SJSA1 (cell line): ENCODE measurements around the gene DLL1. TPM values are rescaled to one million over a fixed set of nuclear protein-coding genes. Genes with fewer than 3 reads are reported as not detected.

Experiments
- DNase-seq, 2 experiments: peaks; one replicate each; pipeline ENCODE4 v3.0.0-alpha.2; 2015 to 2020; ENCODE audit warnings: low spot score in 2 of 2, low read depth in 1 of 2
- H3K27ac ChIP-seq: fragments of 250-450 bp; sonication (Bioruptor Pico); 2 replicates; pipeline ENCODE4 v1.5.1; 2020; ENCODE audit warnings: mild to moderate bottlenecking, moderate library complexity
- H3K27me3 ChIP-seq: fragments of 250-450 bp; sonication (Bioruptor Pico); replicated peaks from 2 replicates; pipeline ENCODE4 v1.5.1; 2020; ENCODE audit warnings: mild to moderate bottlenecking, moderate library complexity
- H3K36me3 ChIP-seq: fragments of 250-450 bp; sonication (Bioruptor Pico); 2 replicates; pipeline ENCODE4 v1.5.1; 2020; ENCODE audit warnings: mild to moderate bottlenecking
- H3K4me1 ChIP-seq: fragments of 250-450 bp; sonication (Bioruptor Pico); replicated peaks from 2 replicates; pipeline ENCODE4 v1.6.1; 2021; ENCODE audit warnings: mild to moderate bottlenecking
- H3K4me3 ChIP-seq: fragments of 250-450 bp; sonication (Bioruptor Pico); 2 replicates; pipeline ENCODE4 v1.5.1; 2020; ENCODE audit warnings: mild to moderate bottlenecking
- H3K9me3 ChIP-seq: fragments of 250-450 bp; sonication (Bioruptor Pico); replicated peaks from 2 replicates; pipeline ENCODE4 v1.5.1; 2020; ENCODE audit warnings: mild to moderate bottlenecking
- total RNA-seq: library from RNA; depleted of rRNA; stranded (reverse); fragments of >200 nt; shearing (Covaris generic); gene quantifications from 2 replicates; pipeline ENCODE4 v1.2.3, GENCODE V29; 2014

The DLL1 gene
- total RNA-seq, 1 experiment from 2014 or later = 0.03 TPM

GRCh38 chr6:170283212-170284081 is 7.4 kb downstream of the DLL1 start:
- Histone ChIP-seq H3K36me3 (no peaks in the 10 kb centered on the region), H3K9me3 (no peaks in the 10 kb centered on the region), H3K27me3 (peaks cover 34% of the 10 kb centered on the region), H3K27ac (no peak overlapping the region), H3K4me3 (no peak overlapping the region), H3K4me1 (no peaks in the 10 kb centered on the region)
- no peak for DNase-seq

- H3K9me3 ChIP-seq = no peaks in the 10 kb centered on the region
- H3K4me3 ChIP-seq = no peak overlapping the region
- no peaks in the 10 kb centered on the region for H3K36me3 ChIP-seq
- DNase-seq = no peak
- no peak overlapping the region for H3K27ac ChIP-seq
- H3K27me3 ChIP-seq = peaks cover 27% of the 10 kb centered on the region
- no peaks in the 10 kb centered on the region for H3K4me1 ChIP-seq
Observed at GRCh38 chr6:170282512-170283158, 8.2 kb downstream of the DLL1 start.

- Histone ChIP-seq H3K9me3 (no peaks in the 10 kb centered on the region), H3K4me1 (no peaks in the 10 kb centered on the region), H3K4me3 (no peak overlapping the region), H3K36me3 (no peaks in the 10 kb centered on the region), H3K27ac (no peak overlapping the region), H3K27me3 (peaks cover 20% of the 10 kb centered on the region)
- DNase-seq = no peak
Observed at GRCh38 chr6:170281331-170282292, 9.3 kb downstream of the DLL1 start.

GRCh38 chr6:170280689-170281045 is 10.2 kb downstream of the DLL1 start:
- no peak overlapping the region for H3K4me3 ChIP-seq
- no peaks in the 10 kb centered on the region for H3K36me3 ChIP-seq
- H3K27me3 ChIP-seq = peaks cover 12% of the 10 kb centered on the region
- H3K27ac ChIP-seq = no peak overlapping the region
- H3K4me1 ChIP-seq = no peaks in the 10 kb centered on the region
- H3K9me3 ChIP-seq = no peaks in the 10 kb centered on the region
- no peak for DNase-seq

GRCh38 chr6:170279977-170280688 is 10.7 kb downstream of the DLL1 start:
- no peaks in the 10 kb centered on the region for H3K36me3 ChIP-seq
- no peaks in the 10 kb centered on the region for H3K9me3 ChIP-seq
- no peaks in the 10 kb centered on the region for H3K4me1 ChIP-seq
- no peak for DNase-seq
- no peak overlapping the region for H3K4me3 ChIP-seq
- H3K27ac ChIP-seq = no peak overlapping the region
- peaks cover 9% of the 10 kb centered on the region for H3K27me3 ChIP-seq

GRCh38 chr6:170279426-170279825 is 11.5 kb downstream of the DLL1 start:
- no peaks in the 10 kb centered on the region for H3K9me3 ChIP-seq
- no peaks in the 10 kb centered on the region for H3K4me1 ChIP-seq
- no peak overlapping the region for H3K4me3 ChIP-seq
- no peak overlapping the region for H3K27ac ChIP-seq
- no peaks in the 10 kb centered on the region for H3K36me3 ChIP-seq
- H3K27me3 ChIP-seq = peaks cover 8% of the 10 kb centered on the region
- no peak for DNase-seq

GRCh38 chr6:170278743-170279094 is 12.2 kb downstream of the DLL1 start:
- Histone ChIP-seq H3K4me1 (no peaks in the 10 kb centered on the region), H3K9me3 (no peaks in the 10 kb centered on the region), H3K4me3 (no peak overlapping the region), H3K27me3 (peaks cover 8% of the 10 kb centered on the region), H3K36me3 (no peaks in the 10 kb centered on the region), H3K27ac (no peak overlapping the region)
- DNase-seq = no peak

- Histone ChIP-seq H3K4me3 (no peak overlapping the region), H3K36me3 (no peaks in the 10 kb centered on the region), H3K4me1 (no peaks in the 10 kb centered on the region)
Observed at GRCh38 chr6:170277893-170278742, 12.8 kb downstream of the DLL1 start.

GRCh38 chr6:170276369-170277057 is 14.4 kb downstream of the DLL1 start:
- no peak for DNase-seq
- H3K9me3 ChIP-seq = no peaks in the 10 kb centered on the region
- no peak overlapping the region for H3K4me3 ChIP-seq

More at GRCh38 chr6:170277893-170278742, 12.8 kb downstream of the DLL1 start:
- DNase-seq = no peak
- Histone ChIP-seq H3K27ac (no peak overlapping the region), H3K9me3 (no peaks in the 10 kb centered on the region), H3K27me3 (peaks cover 8% of the 10 kb centered on the region)

GRCh38 chr6:170274713-170275560 is 15.9 kb downstream of the DLL1 start:
- H3K36me3 ChIP-seq = no peaks in the 10 kb centered on the region
- no peak for DNase-seq
- H3K4me3 ChIP-seq = no peak overlapping the region
- H3K27me3 ChIP-seq = peaks cover 8% of the 10 kb centered on the region
- H3K27ac ChIP-seq = no peak overlapping the region
- H3K4me1 ChIP-seq = no peaks in the 10 kb centered on the region
- H3K9me3 ChIP-seq = no peaks in the 10 kb centered on the region

More at GRCh38 chr6:170276369-170277057, 14.4 kb downstream of the DLL1 start:
- Histone ChIP-seq H3K4me1 (no peaks in the 10 kb centered on the region), H3K27me3 (peaks cover 8% of the 10 kb centered on the region), H3K27ac (no peak overlapping the region), H3K36me3 (no peaks in the 10 kb centered on the region)

- H3K27ac ChIP-seq = no peak overlapping the region
- no peaks in the 10 kb centered on the region for H3K36me3 ChIP-seq
- no peaks in the 10 kb centered on the region for H3K4me1 ChIP-seq
- no peaks in the 10 kb centered on the region for H3K9me3 ChIP-seq
- H3K27me3 ChIP-seq = peaks cover 4% of the 10 kb centered on the region; the same call in 1 of the 2 replicates
- no peak overlapping the region for H3K4me3 ChIP-seq
- no peak for DNase-seq
Observed at GRCh38 chr6:170273681-170274080, 17.2 kb downstream of the DLL1 start.
